Loucy (cell line): Measurements from ENCODE around the gene GAL3ST2.

ENCODE experiments used
- EZH2phosphoT487 ChIP-seq: fragments of 200-600 bp; IDR thresholded peaks from 2 replicates; pipeline ENCODE4 v1.6.1; 2018; ENCODE audit warnings: antibody characterized with exemption, mild to moderate bottlenecking, moderate library complexity, borderline replicate concordance
- TF ChIP-seq, protein P1 (sequence below): fragments of 200-600 bp; sonication (generic); conservative IDR thresholded peaks from 2 replicates; pipeline ENCODE4 v1.5.1; 2014; ENCODE audit warnings: mild to moderate bottlenecking, antibody characterized with exemption, low read length

DNA sequence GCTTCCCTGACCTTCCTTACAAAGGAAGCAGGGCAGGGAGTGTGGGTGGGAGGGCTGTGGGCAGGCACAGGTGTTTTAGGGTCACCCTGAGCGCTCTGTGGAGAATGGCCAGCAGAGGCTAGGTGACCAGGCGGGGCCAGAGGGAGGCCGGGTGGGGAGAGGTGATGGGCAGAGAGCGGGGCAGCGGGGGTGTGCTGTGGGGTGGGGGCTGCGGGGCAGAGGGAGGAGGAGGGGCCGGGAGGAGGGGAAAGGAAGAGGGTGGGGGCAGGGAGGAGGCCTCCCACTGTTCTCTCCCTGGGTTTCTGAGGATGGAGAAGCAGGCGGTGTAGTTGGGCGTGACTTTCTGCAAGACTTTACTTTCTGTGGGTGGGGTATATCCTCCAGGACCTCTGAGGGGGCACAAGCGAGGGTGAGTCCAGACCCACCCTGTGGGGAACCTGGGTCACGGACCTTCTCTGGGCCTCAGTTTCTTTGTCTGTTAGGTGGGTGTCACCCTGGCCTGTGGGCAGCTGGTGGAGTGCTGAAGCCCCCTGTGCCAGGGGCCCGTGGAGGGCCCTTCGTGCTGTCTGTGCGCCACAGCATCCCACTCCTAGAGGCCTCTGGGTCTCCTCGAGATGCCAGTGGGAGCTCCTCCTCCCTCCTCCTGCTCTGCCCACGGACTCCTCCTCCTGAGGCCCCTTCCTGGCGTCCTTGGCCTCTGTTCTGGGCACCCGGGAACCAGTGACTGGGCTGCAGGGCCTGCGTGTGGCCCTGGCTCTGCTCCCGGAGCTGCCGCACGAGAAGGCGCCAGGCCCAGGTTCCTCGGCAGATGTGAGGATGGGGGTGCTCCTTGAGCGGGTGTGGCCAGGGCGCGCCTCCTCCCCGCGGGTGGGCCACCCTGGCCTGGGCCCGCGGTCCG is 26.0 kb downstream of the GAL3ST2 start:
- TF ChIP-seq, protein P1, sequence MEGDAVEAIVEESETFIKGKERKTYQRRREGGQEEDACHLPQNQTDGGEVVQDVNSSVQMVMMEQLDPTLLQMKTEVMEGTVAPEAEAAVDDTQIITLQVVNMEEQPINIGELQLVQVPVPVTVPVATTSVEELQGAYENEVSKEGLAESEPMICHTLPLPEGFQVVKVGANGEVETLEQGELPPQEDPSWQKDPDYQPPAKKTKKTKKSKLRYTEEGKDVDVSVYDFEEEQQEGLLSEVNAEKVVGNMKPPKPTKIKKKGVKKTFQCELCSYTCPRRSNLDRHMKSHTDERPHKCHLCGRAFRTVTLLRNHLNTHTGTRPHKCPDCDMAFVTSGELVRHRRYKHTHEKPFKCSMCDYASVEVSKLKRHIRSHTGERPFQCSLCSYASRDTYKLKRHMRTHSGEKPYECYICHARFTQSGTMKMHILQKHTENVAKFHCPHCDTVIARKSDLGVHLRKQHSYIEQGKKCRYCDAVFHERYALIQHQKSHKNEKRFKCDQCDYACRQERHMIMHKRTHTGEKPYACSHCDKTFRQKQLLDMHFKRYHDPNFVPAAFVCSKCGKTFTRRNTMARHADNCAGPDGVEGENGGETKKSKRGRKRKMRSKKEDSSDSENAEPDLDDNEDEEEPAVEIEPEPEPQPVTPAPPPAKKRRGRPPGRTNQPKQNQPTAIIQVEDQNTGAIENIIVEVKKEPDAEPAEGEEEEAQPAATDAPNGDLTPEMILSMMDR: no peak
- no peak for TF ChIP-seq EZH2phosphoT487
